Neuronal stem cell (in vitro differentiated cells): ENCODE data around the gene RELB.

Source experiments
- DNase-seq: peaks from one replicate; pipeline ENCODE4 v3.0.0-alpha.2; 2013; ENCODE audit warnings: low spot score
- H2AFZ ChIP-seq: one replicate; pipeline ENCODE4 v1.6.1; 2013; ENCODE audit warnings: mild to moderate bottlenecking, low read length, inconsistent platforms
- H2AK5ac ChIP-seq: 2 replicates; pipeline ENCODE4 v1.6.1; 2013; ENCODE audit warnings: low read depth, mild to moderate bottlenecking, inconsistent platforms, low read length, moderate library complexity, mixed read lengths
- H2BK120ac ChIP-seq: 2 replicates; pipeline ENCODE4 v1.6.1; 2013; ENCODE audit warnings: low read depth, mild to moderate bottlenecking, inconsistent platforms, low read length, moderate library complexity, mixed read lengths
- H2BK12ac ChIP-seq: one replicate; pipeline ENCODE4 v1.6.1; 2013; ENCODE audit warnings: low read length, inconsistent platforms
- H2BK15ac ChIP-seq: 2 replicates; pipeline ENCODE4 v1.6.1; 2013; ENCODE audit warnings: mild to moderate bottlenecking, low read length, inconsistent platforms, mixed read lengths
- H2BK5ac ChIP-seq: one replicate; pipeline ENCODE4 v1.6.1; 2013; ENCODE audit warnings: inconsistent platforms, mild to moderate bottlenecking, low read length, moderate library complexity
- H3K14ac ChIP-seq: one replicate; pipeline ENCODE4 v1.6.1; 2013; ENCODE audit warnings: low read length, inconsistent platforms
- H3K18ac ChIP-seq: 2 replicates; pipeline ENCODE4 v1.6.1; 2013; ENCODE audit warnings: low read length, inconsistent platforms
- H3K23ac ChIP-seq: 2 replicates; pipeline ENCODE4 v1.6.1; 2013; ENCODE audit warnings: low read depth, mild to moderate bottlenecking, mixed read lengths, low read length, inconsistent platforms; ENCODE audit not compliant: poor library complexity
- H3K27ac ChIP-seq: replicated peaks from 3 replicates; pipeline ENCODE4 v1.5.1; 2013; ENCODE audit warnings: low read length, inconsistent platforms
- H3K27me3 ChIP-seq, 3 experiments: 2 replicates each; pipeline ENCODE4 v1.6.1; 2013; ENCODE audit warnings: low read length in 3 of 3, mild to moderate bottlenecking in 2 of 3, inconsistent platforms in 1 of 3, low read depth in 1 of 3, mixed read lengths in 1 of 3, moderate library complexity in 1 of 3; ENCODE audit not compliant: control insufficient read depth in 3 of 3, insufficient read depth in 3 of 3
- H3K36me3 ChIP-seq, 2 donors: replicated peaks in 1 of 2; 2 replicates each; pipeline ENCODE4 v1.6.1; 2013; ENCODE audit warnings: low read length in 2 of 2; ENCODE audit not compliant: control insufficient read depth in 2 of 2, insufficient read depth in 2 of 2
- H3K4ac ChIP-seq: 2 replicates; pipeline ENCODE4 v1.6.1; 2013; ENCODE audit warnings: inconsistent platforms, mild to moderate bottlenecking, low read length, moderate library complexity
- H3K4me1 ChIP-seq, 2 donors: 1 replicate in 1 of 2; 2 replicates in 1 of 2; pipeline ENCODE4 v1.6.1; 2013; ENCODE audit warnings: low read length in 2 of 2, low read depth in 1 of 2; ENCODE audit not compliant: control insufficient read depth in 2 of 2, insufficient read depth in 1 of 2
- H3K4me2 ChIP-seq: one replicate; pipeline ENCODE4 v1.6.1; 2013; ENCODE audit warnings: mild to moderate bottlenecking, low read length, inconsistent platforms; ENCODE audit not compliant: insufficient read depth, poor library complexity, severe bottlenecking
- H3K4me3 ChIP-seq, 2 donors: 2 replicates each; pipeline ENCODE4 v1.5.1; 2013; ENCODE audit warnings: low read length in 2 of 2, mild to moderate bottlenecking in 2 of 2, inconsistent platforms in 1 of 2, moderate library complexity in 1 of 2
- H3K79me1 ChIP-seq: one replicate; pipeline ENCODE4 v1.6.1; 2013; ENCODE audit warnings: low read depth, mild to moderate bottlenecking, inconsistent platforms, low read length, moderate library complexity
- H3K9ac ChIP-seq: one replicate; pipeline ENCODE4 v1.6.1; 2013; ENCODE audit warnings: mild to moderate bottlenecking, low read depth, low read length, inconsistent platforms; ENCODE audit not compliant: poor library complexity
- H3K9me3 ChIP-seq, 2 donors: replicated peaks in 1 of 2; 2 replicates each; pipeline versions ENCODE3 to v1.6.1; 2013; ENCODE audit warnings: low read length in 2 of 2, mild to moderate bottlenecking in 2 of 2, inconsistent platforms in 1 of 2, low read depth in 1 of 2, mixed read lengths in 1 of 2, moderate library complexity in 1 of 2; ENCODE audit not compliant: control insufficient read depth in 2 of 2, insufficient read depth in 1 of 2
- H4K8ac ChIP-seq: one replicate; pipeline ENCODE4 v1.6.1; 2013; ENCODE audit warnings: low read depth, mild to moderate bottlenecking, inconsistent platforms, low read length, moderate library complexity
- H4K91ac ChIP-seq: one replicate; pipeline ENCODE4 v1.6.1; 2013; ENCODE audit warnings: low read length, low read depth, mild to moderate bottlenecking, inconsistent platforms; ENCODE audit not compliant: poor library complexity
- WGBS, 2 donors: extraction: QIAGEN DNeasy Blood & Tissue Kit; methylation state at CpG; one replicate each; pipeline ENCODE4 v1.1.7; 2013; ENCODE audit warnings: missing lambda C conversion rate in 2 of 2, mixed read lengths in 1 of 2; ENCODE audit not compliant: insufficient read length in 2 of 2, insufficient replicate concordance in 1 of 2; ENCODE audit errors: extremely low coverage in 2 of 2; 5-methylcytosine and 5-hydroxymethylcytosine counted together

RELB gene

GRCh38 chr19:44960906-44961728 is 40.1 kb upstream of the RELB start:
- peaks cover 16 to 47% of the 10 kb centered on the region in 2 donors for H3K36me3 ChIP-seq

DNA sequence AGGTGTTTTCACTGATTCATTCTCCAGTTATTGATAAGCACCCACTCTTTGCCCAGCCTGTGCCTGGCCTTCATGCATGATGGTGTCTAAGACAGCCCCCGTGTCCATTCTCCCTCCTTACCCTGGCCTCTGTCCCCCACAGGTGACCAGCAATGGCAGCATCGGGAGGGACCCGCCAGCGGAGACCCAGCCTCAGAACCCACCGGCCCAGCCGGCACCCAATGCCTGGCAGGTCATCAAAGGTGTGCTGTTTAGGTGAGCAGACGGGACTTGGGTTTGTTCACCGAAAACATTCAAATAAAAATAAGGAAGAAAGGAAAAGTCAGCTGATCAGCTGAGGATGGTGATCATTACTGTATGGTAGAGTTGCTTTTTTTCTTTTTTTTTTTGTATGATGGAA is 39.4 kb upstream of the RELB start:
- H3K9ac ChIP-seq = no peak overlapping the region
- H2BK12ac ChIP-seq = no peak overlapping the region
- WGBS, 2 donors = no CpG with 5 or more reads among the region's 8 CpGs
- no peak overlapping the region for H3K14ac ChIP-seq
- H3K4ac ChIP-seq = no peak overlapping the region
- peaks cover 16 to 53% of the 10 kb centered on the region in 2 donors for H3K36me3 ChIP-seq
- H2BK15ac ChIP-seq = no peak overlapping the region
- H2BK5ac ChIP-seq = no peak overlapping the region
- H3K18ac ChIP-seq = no peak overlapping the region
- H3K4me3 ChIP-seq = no peak overlapping the region
- no peak for DNase-seq
- H3K23ac ChIP-seq = no peak overlapping the region
- H3K4me1 ChIP-seq = peaks cover 0 to 1% of the 10 kb centered on the region in 2 donors
- H3K27ac ChIP-seq = no peak overlapping the region
- no peak overlapping the region for H2AK5ac ChIP-seq
- H4K91ac ChIP-seq = no peak overlapping the region
- no peaks in the 10 kb centered on the region for H3K9me3 ChIP-seq
- H3K4me2 ChIP-seq = no peak overlapping the region
- H4K8ac ChIP-seq = no peak overlapping the region
- peaks cover 11% of the 10 kb centered on the region for H3K79me1 ChIP-seq
- H2BK120ac ChIP-seq = no peak overlapping the region
- H2AFZ ChIP-seq = no peak overlapping the region
- no peaks in the 10 kb centered on the region for H3K27me3 ChIP-seq

More at GRCh38 chr19:44960906-44961728, 40.1 kb upstream of the RELB start:
- Histone ChIP-seq H3K4ac (no peak overlapping the region), H3K14ac (no peak overlapping the region), H3K9ac (no peak overlapping the region), H2AFZ (no peak overlapping the region), H2AK5ac (no peak overlapping the region), H2BK12ac (no peak overlapping the region), H4K8ac (no peak overlapping the region), H3K4me1 (peaks cover 3 to 6% of the 10 kb centered on the region in 2 donors), H3K4me2 (no peak overlapping the region), H4K91ac (no peak overlapping the region), H2BK5ac (peak overlapping the region; percentile 55), H3K9me3 (no peaks in the 10 kb centered on the region), H2BK120ac (no peak overlapping the region), H2BK15ac (no peak overlapping the region), H3K23ac (no peak overlapping the region), H3K27ac (no peak overlapping the region), H3K18ac (no peak overlapping the region), H3K27me3 (no peaks in the 10 kb centered on the region), H3K79me1 (peaks cover 12% of the 10 kb centered on the region), H3K4me3 (no peak overlapping the region)
- no CpG with 5 or more reads among the region's 8 CpGs for WGBS, 2 donors
- DNase-seq = no peak

GRCh38 chr19:44968118-44968517 is 33.1 kb upstream of the RELB start:
- peaks cover 11 to 51% of the 10 kb centered on the region in 2 donors for H3K36me3 ChIP-seq
- H2BK15ac ChIP-seq = no peak overlapping the region
- H3K4me3 ChIP-seq = no peak overlapping the region

GRCh38 chr19:44968670-44969069 is 32.6 kb upstream of the RELB start:
- Histone ChIP-seq H2BK5ac (no peak overlapping the region), H2BK120ac (no peak overlapping the region), H2BK12ac (no peak overlapping the region), H3K27ac (no peak overlapping the region), H4K8ac (no peak overlapping the region), H3K9me3 (no peaks in the 10 kb centered on the region), H3K23ac (no peak overlapping the region), H3K79me1 (no peaks in the 10 kb centered on the region), H3K14ac (no peak overlapping the region), H3K4me2 (no peak overlapping the region), H3K9ac (no peak overlapping the region), H3K4me3 (no peak overlapping the region), H3K36me3 (peaks cover 13 to 56% of the 10 kb centered on the region in 2 donors), H3K18ac (no peak overlapping the region), H2BK15ac (no peak overlapping the region), H3K4me1 (no peaks in the 10 kb centered on the region), H4K91ac (no peak overlapping the region), H2AFZ (no peak overlapping the region), H2AK5ac (no peak overlapping the region), H3K27me3 (no peaks in the 10 kb centered on the region), H3K4ac (no peak overlapping the region)
- no CpG with 5 or more reads among the region's 4 CpGs for WGBS, 2 donors
- DNase-seq = no peak

More at GRCh38 chr19:44968118-44968517, 33.1 kb upstream of the RELB start:
- no peak overlapping the region for H2AK5ac ChIP-seq
- no peaks in the 10 kb centered on the region for H3K4me1 ChIP-seq
- H2BK5ac ChIP-seq = no peak overlapping the region
- no peaks in the 10 kb centered on the region for H3K27me3 ChIP-seq
- H3K23ac ChIP-seq = no peak overlapping the region
- H3K4ac ChIP-seq = no peak overlapping the region
- no peak overlapping the region for H2BK12ac ChIP-seq
- no peak overlapping the region for H3K9ac ChIP-seq
- no peaks in the 10 kb centered on the region for H3K79me1 ChIP-seq
- WGBS, 2 donors = 100% methylated on average over 1 of the region's 5 CpGs; no CpG with 5 or more reads in 1 of the 2 donors
- H3K14ac ChIP-seq = no peak overlapping the region
- H3K4me2 ChIP-seq = no peak overlapping the region
- H2AFZ ChIP-seq = no peak overlapping the region
- H3K9me3 ChIP-seq = no peaks in the 10 kb centered on the region
- H3K27ac ChIP-seq = no peak overlapping the region
- no peak overlapping the region for H2BK120ac ChIP-seq
- no peak for DNase-seq
- H4K91ac ChIP-seq = no peak overlapping the region
- no peak overlapping the region for H3K18ac ChIP-seq
- no peak overlapping the region for H4K8ac ChIP-seq
